AG09309 (cell line): ENCODE data around the gene EVI2A.

Experiments used
- DNase-seq: peaks from one replicate; pipeline ENCODE4 v3.0.0-alpha.2; 2010; ENCODE audit warnings: low read depth
- H3K4me3 ChIP-seq: 2 replicates; pipeline ENCODE4 v1.5.1; 2011; ENCODE audit warnings: mild to moderate bottlenecking, low read depth, low read length, moderate library complexity; ENCODE audit not compliant: control insufficient read depth
- TF ChIP-seq, protein P1 (sequence below): IDR thresholded peaks from 2 replicates; pipeline ENCODE4 v1.5.1; 2011; ENCODE audit warnings: mild to moderate bottlenecking, low read depth, low read length, inconsistent platforms; ENCODE audit not compliant: insufficient read depth, control insufficient read depth; ENCODE audit errors: missing control alignments

Gene EVI2A

DNA sequence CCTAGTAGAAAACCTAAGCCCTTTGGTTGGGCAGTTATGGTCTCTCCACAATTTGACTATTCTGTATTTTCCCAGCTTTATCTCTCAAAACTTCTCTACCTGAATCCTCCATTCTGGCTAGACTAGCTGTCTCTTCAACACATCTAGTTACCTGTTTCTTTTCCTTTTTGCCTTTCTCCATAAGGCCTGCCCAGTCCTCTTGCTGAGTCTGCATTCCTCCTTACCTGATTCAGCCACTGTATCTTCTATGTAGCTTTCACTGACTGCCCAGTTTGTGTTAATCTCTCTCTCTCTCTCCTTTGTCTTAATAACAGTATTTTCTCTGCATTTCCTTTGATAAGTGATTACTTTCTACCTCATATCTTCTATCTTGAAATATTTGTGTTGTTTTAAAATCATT is 2.1 kb upstream of the EVI2A start:
- TF ChIP-seq, protein P1, sequence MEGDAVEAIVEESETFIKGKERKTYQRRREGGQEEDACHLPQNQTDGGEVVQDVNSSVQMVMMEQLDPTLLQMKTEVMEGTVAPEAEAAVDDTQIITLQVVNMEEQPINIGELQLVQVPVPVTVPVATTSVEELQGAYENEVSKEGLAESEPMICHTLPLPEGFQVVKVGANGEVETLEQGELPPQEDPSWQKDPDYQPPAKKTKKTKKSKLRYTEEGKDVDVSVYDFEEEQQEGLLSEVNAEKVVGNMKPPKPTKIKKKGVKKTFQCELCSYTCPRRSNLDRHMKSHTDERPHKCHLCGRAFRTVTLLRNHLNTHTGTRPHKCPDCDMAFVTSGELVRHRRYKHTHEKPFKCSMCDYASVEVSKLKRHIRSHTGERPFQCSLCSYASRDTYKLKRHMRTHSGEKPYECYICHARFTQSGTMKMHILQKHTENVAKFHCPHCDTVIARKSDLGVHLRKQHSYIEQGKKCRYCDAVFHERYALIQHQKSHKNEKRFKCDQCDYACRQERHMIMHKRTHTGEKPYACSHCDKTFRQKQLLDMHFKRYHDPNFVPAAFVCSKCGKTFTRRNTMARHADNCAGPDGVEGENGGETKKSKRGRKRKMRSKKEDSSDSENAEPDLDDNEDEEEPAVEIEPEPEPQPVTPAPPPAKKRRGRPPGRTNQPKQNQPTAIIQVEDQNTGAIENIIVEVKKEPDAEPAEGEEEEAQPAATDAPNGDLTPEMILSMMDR: no peak
- no peak overlapping the region for H3K4me3 ChIP-seq
- DNase-seq: no peak

DNA sequence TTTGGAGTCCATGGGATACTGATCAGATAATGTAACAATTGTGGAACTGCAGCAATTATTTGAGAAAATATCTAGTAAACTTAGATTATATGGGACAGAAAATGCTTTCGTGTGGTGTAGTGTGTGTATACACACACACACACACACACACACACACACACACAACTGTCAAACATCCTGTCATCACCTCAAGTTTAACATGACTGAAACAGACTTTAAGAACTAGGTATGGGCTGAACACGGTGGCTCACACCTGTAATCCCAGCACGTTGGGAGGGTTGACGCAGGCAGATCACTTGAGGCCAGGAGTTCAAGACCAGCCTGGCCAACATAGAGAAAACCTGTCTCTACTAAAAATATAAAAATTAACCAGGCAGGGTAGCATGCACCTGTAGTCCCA is 544 bp upstream of the EVI2A start:
- TF ChIP-seq, protein P1: no peak
- H3K4me3 ChIP-seq: no peak overlapping the region
- no peak for DNase-seq

DNA sequence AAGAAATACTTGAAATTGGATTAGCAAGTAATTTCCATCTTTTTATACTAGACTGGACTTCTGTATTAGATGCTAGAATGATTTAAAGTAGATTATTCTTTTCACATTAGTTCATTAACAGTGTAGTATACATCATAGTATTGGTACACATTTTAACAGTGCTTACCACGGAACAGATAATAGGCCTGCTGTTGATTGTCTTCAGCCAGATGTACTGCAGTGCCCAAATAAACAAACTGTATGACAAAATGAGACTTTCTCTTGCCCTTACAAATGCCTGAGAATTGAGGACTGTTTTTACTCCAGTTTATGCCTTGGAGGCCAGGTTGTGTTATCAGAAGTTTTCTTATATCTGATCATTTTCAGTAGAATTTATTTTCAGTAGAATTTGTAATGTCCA is 631 bp downstream of the EVI2A start:
- TF ChIP-seq, protein P1: no peak
- no peak for DNase-seq
- H3K4me3 ChIP-seq: peak overlapping the region; percentile 21; the same call in 1 of the 2 replicates

DNA sequence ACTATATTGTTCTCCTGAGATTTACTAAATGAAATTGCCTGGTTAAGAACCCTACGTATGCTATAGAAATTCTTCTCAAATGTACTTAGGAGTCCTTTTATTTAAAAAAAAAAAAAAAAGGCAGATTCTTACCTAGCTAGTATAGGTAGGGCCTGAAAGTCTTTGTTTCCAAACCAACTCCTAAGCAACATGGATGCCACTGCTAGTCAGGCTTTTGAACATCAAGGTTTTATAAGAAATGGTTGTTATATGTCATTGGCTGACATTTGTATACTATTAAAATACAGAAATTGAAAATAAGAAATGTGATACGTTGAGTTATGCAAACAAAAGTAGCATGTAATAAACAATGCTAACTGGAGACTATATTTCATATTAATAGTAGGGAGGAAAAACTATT is 1.2 kb downstream of the EVI2A start:
- no peak for DNase-seq
- H3K4me3 ChIP-seq: no peak overlapping the region
- TF ChIP-seq, protein P1: no peak

DNA sequence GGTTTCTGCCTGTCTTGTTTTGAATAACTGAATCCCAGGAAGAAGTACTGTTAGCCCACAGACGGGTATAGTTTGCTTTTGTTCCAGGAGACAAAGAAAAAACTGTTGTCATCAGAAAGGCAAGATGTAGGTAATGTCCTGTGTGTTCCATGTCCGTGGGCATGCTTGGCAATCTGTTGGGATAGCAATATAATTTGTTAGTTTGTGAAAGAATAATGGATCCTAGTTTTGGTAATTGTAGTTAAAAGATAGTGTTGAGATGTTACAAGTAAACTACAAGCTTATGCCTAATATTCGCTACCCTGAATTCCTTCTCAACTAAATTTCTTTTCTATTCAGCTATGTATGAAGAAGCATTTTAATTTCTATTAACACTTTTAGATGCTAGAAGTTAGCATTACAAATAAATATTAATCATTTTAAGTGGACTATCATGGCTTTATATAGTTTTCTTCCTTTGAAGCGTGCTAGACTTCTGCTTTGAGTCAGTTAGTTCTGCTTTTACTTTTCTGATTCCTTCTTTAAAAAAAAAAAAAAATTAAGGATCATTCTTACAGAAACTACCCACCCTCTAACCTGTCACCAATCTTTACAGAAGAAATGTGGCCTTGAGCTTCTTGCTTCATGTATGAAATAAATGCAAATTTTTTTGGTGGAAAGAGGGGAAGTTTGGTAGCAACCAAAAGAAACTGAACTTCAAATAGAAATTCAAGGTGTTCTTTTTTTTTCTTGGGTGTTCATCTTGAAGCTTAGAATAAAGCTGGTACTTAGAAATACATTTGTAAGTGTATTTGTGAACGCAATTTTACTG is 2.4 kb downstream of the EVI2A start:
- no peak for DNase-seq
- TF ChIP-seq, protein P1: no peak
- no peak overlapping the region for H3K4me3 ChIP-seq

DNA sequence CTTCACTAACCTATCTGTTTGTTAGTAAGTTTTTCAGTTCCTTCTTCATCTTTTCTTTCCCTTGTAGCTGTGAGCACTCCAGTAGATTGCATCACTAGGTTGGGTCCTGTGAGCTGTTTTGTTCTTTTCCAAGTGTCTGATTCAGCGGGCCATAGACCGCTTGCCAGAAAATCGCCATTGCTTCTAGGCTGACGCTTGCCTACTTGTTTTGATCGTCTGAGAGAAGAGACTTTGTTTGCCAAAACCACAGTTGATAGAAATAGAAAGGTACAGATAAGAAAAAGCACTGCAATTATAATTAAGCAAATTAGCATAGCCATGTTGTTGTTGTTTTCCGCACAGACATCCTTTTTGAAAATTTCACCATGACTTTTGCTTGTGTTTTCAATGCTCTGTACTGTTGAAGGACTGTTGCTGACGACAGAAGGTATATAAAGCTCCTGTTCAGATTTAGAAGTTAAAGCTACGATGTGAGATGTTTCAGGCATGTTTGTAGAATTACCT is 3.1 kb downstream of the EVI2A start:
- TF ChIP-seq, protein P1: no peak
- no peak overlapping the region for H3K4me3 ChIP-seq
- DNase-seq: peak; percentile 66
